Measurements from ENCODE around the gene GABPA. TPM values are rescaled to one million over a fixed set of nuclear protein-coding genes. Genes with fewer than 3 reads are reported as not detected.

The GABPA gene
- polyA plus RNA-seq, 1 of the 3 experiments (the other 2 are of a cell fraction), result 6.2 TPM

- H2AFZ ChIP-seq (ENCODE audit: low read depth), result no peak overlapping the region
- H4K20me1 ChIP-seq (ENCODE audit: insufficient read depth), result no peaks in the 10 kb centered on the region
- CTCF ChIA-PET, result interaction anchor here (0.7 to 1.0 kb wide), 2 partner anchors 9 to 41 kb away, joined by 3 read pairs; no protein-coding TSS in a partner anchor
- H3K4me1 ChIP-seq (ENCODE audit: control insufficient read depth in 1 of 2, insufficient read depth in 2 of 2, low read depth in 1 of 2, low read length in 1 of 2), result no peaks in the 10 kb centered on the region; a peak in 1 of 4 replicates
- no peaks in the 10 kb centered on the region for H3K27me3 ChIP-seq (ENCODE audit: insufficient read depth)
- no peak overlapping the region for H3K27ac ChIP-seq (ENCODE audit: low read depth in 2 of 2, low read length in 1 of 2)
- H3K9me2 ChIP-seq, result no peaks in the 10 kb centered on the region
- no peak overlapping the region for H3K4me3 ChIP-seq (ENCODE audit: low read depth in 2 of 2, low read length in 1 of 2)
- WGBS (ENCODE audit: low lambda C conversion rate), result 56% methylated on average over 1 of the region's 1 CpG
- H3K79me2 ChIP-seq (ENCODE audit: insufficient read depth), result no peaks in the 10 kb centered on the region
- no peaks in the 10 kb centered on the region for H3K9me3 ChIP-seq
- peaks cover 3% of the 10 kb centered on the region for H3F3A ChIP-seq (replicated peaks; ENCODE audit: insufficient read depth)
- no peak for DNase-seq
- POLR2A ChIA-PET, result no interaction called here
- peaks cover 35 to 65% of the 10 kb centered on the region in 2 experiments for H3K36me3 ChIP-seq (replicated peaks in 1 of 2; ENCODE audit: control insufficient read depth in 1 of 2, insufficient read depth in 2 of 2, low read length in 1 of 2)
- H3K4me2 ChIP-seq, result no peak overlapping the region
- H3K9ac ChIP-seq, result no peak overlapping the region
- TF ChIP-seq RAD21 (IDR thresholded peaks at IDR 0.05; ENCODE audit: low read length), result no peak
- no peak for TF ChIP-seq CHD2 (IDR thresholded peaks at IDR 0.05; ENCODE audit: low read length, partially characterized antibody)
- TF ChIP-seq SMC3 (IDR thresholded peaks at IDR 0.05; ENCODE audit: low read depth, low read length), result no peak
- TF ChIP-seq USF1 (IDR thresholded peaks at IDR 0.05; ENCODE audit: borderline replicate concordance, low read depth), result no peak
- TF ChIP-seq RCOR1 (IDR thresholded peaks at IDR 0.05; ENCODE audit: low read length), result no peak
- no peak for TF ChIP-seq EP300 (IDR thresholded peaks at IDR 0.05; ENCODE audit: borderline replicate concordance in 1 of 2, low read depth in 1 of 2, low read length in 1 of 2)
- TF ChIP-seq GATA2 (CRISPR knock-in tag; IDR thresholded peaks at IDR 0.05), result no peak
- no peak for TF ChIP-seq MXI1 (IDR thresholded peaks at IDR 0.05; ENCODE audit: low read depth, low read length)
- no peak for TF ChIP-seq SIN3A (IDR thresholded peaks at IDR 0.05; ENCODE audit: borderline replicate concordance, low read depth, low read length)
- no peak for TF ChIP-seq POLR2AphosphoS5 (IDR thresholded peaks at IDR 0.05; ENCODE audit: low read depth, low read length)
- no peak for TF ChIP-seq NFIC (IDR thresholded peaks at IDR 0.05; ENCODE audit: borderline replicate concordance)
- no peak for TF ChIP-seq FOXM1 (IDR thresholded peaks at IDR 0.05; ENCODE audit: low read depth)
- no peak for TF ChIP-seq FOXJ3 (CRISPR knock-in tag; IDR thresholded peaks at IDR 0.05)
- TF ChIP-seq MAX (IDR thresholded peaks at IDR 0.05; ENCODE audit: low read depth), result no peak
- TF ChIP-seq EZH2phosphoT487 (IDR thresholded peaks at IDR 0.05; ENCODE audit: borderline replicate concordance, low read depth), result no peak
- TF ChIP-seq RXRA (IDR thresholded peaks at IDR 0.05; ENCODE audit: borderline replicate concordance, low read depth), result no peak
- TF ChIP-seq IRF3 (IDR thresholded peaks at IDR 0.05; ENCODE audit: low read depth, low read length), result no peak
- no peak for TF ChIP-seq FOSL2 (IDR thresholded peaks at IDR 0.05; ENCODE audit: borderline replicate concordance, low read depth)
- TF ChIP-seq ZBTB33 (IDR thresholded peaks at IDR 0.05; ENCODE audit: borderline replicate concordance, low read depth), result no peak
- no peak for TF ChIP-seq NRF1 (IDR thresholded peaks at IDR 0.05; ENCODE audit: low read depth, low read length)
Measured at GRCh38 chr21:25759573-25759972, 24.8 kb downstream of the GABPA start.

All from SK-N-SH (cell line).